GM18868 (cell line): ENCODE measurements around the gene SGTB.
"Not testable (repeated sequence)": the region's sequence is repeated elsewhere in the genome, so short reads cannot be mapped to it uniquely, and the experiment has no call there.

Source experiments
- ATAC-seq: cut with Tn5 transposase; IDR thresholded peaks from one replicate; pipeline ENCODE4 v1.9.1; 2021; ENCODE audit warnings: mild to moderate bottlenecking, moderate library complexity; ENCODE audit not compliant: unreplicated experiment

The SGTB gene

DNA sequence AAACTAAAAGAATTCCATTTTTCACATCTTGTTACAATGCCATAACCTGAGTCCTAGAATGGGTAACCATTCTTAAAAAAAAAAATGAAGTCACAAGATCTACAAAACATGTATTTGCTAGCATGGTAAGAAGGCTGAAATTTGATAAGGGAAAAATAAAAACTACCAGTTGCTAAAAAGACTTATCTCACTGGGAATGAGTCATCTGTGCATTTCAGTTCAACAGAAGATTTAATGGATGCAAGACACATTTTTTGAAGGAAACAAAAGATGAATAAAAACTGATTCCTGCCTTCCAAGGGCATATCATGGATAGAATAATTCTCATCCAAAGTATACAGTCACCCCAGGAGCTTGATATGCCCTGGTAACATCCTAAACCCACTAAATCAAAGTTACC lies 47.2 kb downstream of the SGTB start:
- ATAC-seq: no peak

DNA sequence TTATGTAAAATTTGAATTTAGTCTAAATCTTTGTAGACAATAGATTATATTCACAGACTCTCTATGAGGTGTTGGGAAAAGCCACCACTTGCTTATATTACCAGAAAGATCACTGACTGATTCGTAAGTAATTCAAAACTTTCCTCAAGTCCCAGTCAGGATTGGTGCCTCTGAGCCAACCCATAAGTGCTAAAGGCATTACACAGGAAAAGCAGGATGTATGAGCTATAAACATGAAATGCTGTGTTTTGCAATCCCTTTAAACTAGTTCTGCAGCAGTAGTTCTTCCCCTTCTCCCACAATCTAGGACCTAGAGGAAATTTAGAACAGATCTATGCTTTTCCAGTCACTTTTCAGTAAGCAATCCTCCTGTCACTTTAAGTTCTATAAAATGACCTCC lies 49.1 kb downstream of the SGTB start:
- ATAC-seq: no peak

DNA sequence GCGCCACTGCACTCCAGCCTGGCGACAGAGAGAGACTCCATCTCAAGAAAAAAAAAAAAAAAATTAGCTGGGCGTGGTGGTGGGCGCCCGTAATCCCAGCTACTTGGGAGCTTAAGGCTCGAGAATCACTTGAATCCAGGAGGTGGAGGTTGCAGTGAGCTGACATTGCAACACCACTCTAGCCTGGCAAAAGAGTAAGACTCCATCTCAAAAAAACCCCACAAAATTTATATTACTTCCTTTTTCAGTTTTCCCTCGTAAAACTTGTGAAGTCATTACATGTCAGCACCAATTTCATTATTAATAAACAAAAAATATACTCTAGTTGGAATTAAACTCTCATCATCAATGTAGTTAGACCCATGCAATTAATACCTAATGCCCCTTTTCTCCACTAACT lies 53.2 kb downstream of the SGTB start:
- ATAC-seq: no peak

DNA sequence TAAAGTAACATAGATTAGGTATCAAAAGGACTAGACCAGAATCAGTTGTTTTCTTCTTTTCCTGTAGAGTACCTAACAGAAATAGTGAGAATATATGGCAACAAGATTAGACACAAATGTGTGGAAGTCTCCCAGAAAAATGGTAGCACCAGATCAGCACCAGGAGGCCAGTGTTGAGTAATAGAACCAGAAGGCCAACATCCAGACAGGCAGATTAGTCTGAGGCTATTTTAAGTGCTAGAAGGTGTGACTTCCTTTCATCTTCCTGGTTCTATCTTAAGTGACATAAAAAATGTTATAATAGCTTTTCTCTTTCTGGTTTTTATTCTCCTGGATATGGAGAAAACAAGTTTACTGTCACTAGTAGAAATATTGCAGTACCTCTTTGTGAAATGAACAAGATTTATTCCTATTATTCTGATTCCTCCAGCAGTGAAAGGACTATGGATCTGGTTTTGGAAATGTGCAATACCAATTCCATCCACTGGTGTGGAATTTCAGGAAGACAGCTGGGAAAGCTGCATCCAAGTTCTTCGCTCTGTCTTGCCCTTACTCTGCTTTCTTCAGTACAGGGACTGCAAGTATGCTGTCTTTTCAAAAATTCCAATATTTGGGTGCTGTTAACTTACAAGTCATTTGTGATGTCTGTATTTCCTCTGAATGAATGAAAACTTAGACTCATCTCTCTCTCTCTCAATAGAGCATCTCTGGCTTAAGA lies 57.9 kb downstream of the SGTB start:
- no peak for ATAC-seq

DNA sequence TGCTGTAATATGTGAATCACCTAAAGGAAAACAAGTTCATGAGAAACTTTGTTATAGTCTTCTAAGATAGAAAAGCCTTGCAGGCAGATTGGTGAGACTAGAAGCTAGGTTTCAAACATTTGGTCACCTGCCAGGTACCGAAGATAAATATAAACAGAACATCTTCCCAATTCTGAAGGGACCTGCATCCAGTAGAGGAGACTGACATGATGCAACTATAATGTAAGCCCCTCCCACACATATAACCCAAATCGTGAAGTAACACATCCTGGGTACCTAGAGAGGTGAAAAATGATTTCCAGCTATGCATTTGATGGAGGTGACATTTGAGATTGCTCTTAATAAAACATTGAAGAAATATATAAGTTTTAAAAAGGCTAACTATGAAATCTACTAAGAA lies 67.2 kb downstream of the SGTB start:
- no peak for ATAC-seq

DNA sequence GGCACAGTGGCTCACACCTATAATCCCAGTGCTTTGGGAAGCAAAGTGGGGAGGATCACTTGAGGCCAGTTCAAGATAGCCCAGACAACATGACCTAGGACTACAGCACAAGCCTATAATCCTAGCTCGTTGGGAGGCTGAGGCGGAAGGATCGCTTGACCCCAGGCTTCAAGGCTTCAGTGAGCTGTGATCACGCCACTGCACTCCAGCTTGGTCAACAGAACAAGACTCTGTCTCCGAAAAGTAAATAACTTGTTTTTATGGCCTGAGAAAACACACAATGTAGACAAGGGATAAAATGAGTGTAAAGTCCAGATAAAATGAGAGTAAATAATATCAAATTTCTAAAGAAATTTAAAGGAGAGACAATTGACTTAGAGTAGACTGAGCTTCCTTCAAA lies 70.8 kb downstream of the SGTB start:
- ATAC-seq: no peak

DNA sequence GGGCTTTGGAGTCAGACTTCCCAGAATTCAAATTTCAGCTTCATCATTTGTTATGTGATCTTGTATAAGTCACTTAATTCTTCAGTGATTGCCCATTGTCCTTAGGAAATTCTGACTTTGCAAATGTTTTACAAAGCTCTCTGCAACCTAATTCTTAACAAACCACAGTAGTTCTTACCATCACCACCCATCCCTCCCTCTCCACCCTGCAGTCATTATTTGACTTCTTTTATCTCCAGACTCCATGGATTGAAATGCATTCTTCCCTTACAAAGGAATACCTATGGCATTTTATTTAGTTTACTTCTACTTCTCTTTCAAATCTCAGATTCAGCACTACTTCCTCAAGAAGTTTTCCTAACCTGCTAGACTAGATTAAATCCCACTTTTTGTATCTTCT lies 74.0 kb downstream of the SGTB start:
- no peak for ATAC-seq

DNA sequence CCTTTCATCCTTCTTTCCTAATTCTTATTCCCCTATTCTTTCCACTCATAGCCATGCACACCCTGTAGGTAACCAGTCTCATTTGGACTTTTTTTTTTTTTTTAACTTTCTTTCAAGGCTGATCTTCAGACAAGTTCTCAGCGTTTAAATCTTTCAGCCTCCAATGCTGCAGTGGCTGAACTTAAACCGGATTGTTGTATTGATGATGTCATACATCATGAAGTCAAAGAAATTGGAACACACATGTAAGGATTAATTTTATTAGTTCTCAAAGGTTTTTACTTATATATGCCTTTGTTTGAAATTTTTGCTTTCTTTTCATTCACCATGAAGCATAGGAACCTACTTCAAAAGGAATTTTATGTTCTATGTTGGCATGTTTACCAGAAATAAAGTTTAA lies 75.0 kb downstream of the SGTB start:
- ATAC-seq: no peak

DNA sequence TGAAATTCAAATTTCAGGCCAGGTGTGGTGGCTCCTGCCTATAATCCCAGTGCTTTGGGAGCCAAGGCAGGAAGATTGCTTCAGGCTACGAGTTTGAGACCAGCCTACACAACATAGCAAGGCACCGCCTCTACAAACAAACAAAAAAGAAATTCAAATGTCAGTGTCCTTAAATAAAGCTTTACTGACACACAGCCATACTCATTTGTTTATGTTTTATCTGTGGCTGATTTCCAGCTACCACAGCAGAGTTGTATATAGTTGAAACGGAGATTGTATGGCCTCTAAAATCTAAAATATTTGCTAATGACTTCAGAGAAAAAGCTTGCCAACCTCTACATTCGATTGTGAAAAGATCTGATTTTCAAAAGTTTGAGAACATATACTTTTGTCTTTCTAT lies 81.7 kb downstream of the SGTB start:
- no peak for ATAC-seq

DNA sequence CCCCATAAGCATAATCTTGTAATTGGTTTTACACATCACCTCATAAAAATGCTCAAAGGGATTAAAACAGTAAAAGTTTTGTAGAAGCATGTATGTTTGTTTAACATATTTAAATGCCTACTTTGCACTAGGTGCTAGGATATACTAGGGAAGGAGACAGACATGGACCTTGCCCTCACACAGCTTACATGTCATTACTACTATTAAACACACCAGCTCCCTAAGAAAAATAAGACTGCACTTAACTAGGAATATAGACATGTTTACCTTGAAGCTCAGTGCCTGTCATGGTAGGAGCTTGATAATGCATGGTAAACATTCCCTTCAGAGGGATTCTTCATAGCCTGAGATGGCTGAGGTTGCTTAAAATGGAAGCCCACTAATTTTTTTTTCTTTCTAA lies 90.9 kb downstream of the SGTB start:
- no peak for ATAC-seq

DNA sequence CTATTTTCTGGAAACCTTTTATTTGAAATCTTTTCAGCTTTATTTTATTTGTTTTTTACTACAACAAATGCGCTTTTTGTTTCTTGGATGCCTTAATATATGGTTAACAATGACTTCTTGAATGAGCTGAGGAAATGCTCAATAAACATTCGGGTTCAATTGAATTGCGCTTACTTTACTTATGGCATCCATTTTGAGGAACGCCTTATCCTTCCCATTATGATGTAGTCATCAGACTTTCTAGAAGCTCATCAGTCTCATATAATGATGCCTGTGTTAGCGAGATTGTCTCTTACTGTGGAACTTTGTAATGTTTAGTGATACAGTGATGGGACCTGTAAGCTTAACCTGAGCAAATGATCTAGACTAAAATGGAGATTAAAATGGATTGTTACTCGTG lies 96.2 kb downstream of the SGTB start:
- ATAC-seq: no peak

DNA sequence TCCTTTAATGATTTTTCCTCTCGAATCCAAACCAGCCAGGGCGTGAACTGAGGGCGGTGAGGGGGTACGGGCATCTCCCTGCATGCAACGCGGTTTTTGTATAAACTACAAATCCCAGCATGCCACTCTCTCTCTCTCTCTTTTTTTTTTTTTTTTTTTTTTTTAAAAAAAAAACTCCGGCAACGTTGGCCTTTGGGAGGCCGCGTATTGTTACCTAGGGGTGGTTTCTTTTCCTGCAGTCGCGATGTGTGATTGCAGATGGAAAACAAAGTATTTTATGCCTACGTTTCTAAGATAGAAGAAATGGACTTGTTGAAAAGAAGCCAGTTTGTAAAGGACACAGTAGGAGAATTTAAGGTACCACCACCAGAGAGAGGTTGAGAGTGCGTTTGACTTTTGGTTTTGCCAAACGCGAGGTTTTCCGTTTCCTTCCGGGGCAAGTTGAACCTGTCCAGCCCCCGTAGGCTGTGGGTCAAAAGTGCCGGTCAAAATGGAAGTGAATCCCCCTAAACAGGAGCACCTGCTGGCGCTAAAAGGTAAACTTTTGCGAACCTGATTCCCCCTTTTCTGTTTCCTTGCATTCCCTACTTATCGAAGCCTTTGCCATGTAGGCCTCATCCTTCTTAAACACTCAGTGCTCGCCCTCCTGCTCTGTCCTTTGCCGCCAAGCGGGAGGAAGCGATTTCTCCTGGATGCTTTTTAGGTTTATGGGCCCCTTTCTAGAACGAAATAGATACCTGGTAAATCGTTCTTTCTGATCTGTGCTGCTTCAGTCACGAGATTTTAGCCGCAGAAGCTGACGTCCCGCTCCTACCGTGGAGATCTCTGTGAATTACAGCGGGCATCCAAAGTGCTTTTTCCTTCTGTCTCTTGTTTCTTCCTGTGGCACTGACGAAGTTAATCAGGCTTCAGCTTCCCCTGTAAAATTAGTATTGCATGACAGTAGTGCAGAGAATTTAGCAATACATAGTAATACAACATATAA lies 97.0 kb downstream of the SGTB start, which contains the start of the genes SHLD3 and TRAPPC13:
Gene SHLD3 (plus strand): TSS at position 457 of the 985 bp plus-strand sequence. CDS start 4,561 bp downstream, outside the sequence.
Gene TRAPPC13 (plus strand): TSS at position 457 of the 985 bp plus-strand sequence. CDS start 34 bp downstream, at position 491.
- ATAC-seq: peak; percentile 79

DNA sequence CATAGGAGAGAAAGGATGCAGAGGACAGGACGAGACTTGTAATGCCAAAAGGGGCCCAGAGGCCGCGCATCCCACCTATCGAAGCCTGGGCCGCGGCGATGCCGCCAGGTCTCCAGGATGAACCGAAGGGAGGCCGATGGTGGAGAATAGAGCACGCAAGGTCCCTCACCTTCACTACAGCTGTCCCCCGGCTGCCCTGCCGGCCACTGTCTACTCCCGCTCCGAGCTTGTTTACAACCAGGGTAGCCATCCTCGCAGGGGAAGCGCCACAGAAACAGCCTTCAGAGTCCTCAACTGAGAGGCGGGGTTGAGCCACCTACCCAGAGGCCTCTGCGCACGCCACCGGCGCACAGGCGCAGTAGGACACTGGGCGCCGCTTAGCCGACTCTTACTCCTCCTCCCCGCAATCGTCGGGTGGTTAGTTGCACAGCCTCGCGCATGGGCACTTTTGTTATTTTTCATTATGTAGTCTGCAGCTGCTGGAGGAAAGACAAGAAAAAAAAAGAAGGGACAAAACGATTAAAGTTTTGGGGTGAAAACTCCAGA lies 97.8 kb downstream of the SGTB start, which contains the start of gene TRIM23:
Gene TRIM23 (minus strand): TSS at position 309 of the 546 bp plus-strand sequence. CDS start 59 bp downstream, at position 250.
- peak; percentile 95 for ATAC-seq

DNA sequence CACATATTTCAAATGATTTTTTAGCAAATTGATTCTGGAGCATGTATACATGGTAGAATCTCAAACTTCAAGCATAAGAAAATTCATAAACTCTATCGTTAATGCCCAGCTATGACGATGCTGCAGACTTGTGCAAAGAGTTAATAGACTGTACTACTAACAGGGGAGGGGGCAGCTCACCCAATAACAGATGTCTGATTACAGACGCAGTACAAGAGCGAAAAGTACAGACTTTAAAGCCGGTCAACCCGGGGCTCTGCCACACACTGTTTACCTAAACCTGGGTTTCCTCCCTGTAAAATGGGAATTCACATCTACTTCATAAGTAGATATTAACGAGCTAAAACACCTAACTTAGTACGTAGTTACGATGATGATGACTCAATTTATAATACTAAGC lies 98.4 kb downstream of the SGTB start:
- no peak for ATAC-seq

DNA sequence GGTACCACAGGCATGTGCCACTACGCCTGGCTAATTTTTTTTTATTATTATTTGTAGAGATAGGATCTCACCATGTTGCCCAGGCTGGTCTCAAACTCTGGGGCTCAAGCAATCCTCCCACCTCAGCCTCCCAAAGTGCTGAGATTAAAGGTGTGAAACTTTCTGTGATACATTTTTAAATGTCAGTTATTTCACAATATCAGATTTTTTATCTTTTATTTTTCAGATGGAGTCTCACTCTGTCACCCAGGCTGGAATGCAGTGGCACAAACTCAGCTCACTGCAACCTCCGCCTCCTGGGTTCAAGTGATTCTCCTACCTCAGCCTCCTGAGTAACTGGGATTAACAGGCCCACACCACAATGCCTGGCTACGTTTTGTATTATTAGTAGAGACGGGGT lies 99.9 kb downstream of the SGTB start:
- not testable (repeated sequence) for ATAC-seq

DNA sequence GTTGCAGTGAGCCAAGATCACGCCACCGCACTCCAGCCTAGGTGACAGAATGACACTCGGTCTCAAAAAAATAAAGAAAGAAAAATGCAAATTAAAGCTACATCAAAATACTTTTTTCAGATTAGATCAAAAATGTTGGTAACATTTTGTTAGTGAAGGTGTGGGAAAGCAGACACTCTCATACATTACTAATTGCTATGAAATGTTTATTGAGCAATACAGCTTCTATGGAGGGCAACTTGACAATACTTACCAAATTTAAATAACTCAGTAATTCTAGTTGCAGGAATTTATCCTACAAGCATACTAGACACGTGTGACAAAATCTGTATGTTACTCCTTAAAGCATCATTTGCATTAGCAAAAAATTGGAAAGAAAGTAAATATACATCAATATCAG lies 101.9 kb downstream of the SGTB start:
- ATAC-seq: no peak
